HEK293 (cell line): ENCODE results near the gene ASCC2.

Source experiments
- CTCF ChIA-PET: fragments of 350-600 bp; formaldehyde crosslinking; extraction: SDS; loops from one replicate; lab custom pipeline; 2021; ENCODE audit warnings: antibody characterized with exemption; lab: Yijun Ruan, JAX
- POLR2A ChIA-PET: fragments of 300-600 bp; formaldehyde crosslinking; extraction: SDS; loops from one replicate; lab custom pipeline; 2020; ENCODE audit warnings: antibody characterized with exemption, inconsistent platforms; lab: Yijun Ruan, JAX
- H3K27ac ChIP-seq: fragments of 200-500 bp; sonication (Bioruptor generic); 2 replicates; pipeline ENCODE4 v1.5.1; 2014; ENCODE audit warnings: low read depth, low read length, control low read depth, inconsistent platforms; ENCODE audit errors: extremely low read depth
- H3K36me3 ChIP-seq, 2 experiments: fragments of 200-500 bp in 1 of 2; sonication (Bioruptor generic) in 1 of 2; 1 replicate in 1 of 2; 2 replicates in 1 of 2; pipeline ENCODE4 v1.5.1; 2014 to 2017; ENCODE audit warnings: inconsistent platforms in 2 of 2, low read length in 2 of 2; ENCODE audit not compliant: control insufficient read depth in 2 of 2, insufficient read depth in 1 of 2
- H3K4me1 ChIP-seq: fragments of 200-500 bp; sonication (Bioruptor generic); 2 replicates; pipeline ENCODE4 v1.5.1; 2014; ENCODE audit warnings: mild to moderate bottlenecking, low read length, inconsistent platforms; ENCODE audit not compliant: control insufficient read depth, insufficient read depth
- H3K4me3 ChIP-seq: 2 replicates; pipeline ENCODE4 v1.5.1; 2011; ENCODE audit warnings: low read depth, mild to moderate bottlenecking, control low read depth, low read length, moderate library complexity
- H3K9me3 ChIP-seq: fragments of 200-500 bp; sonication (Bioruptor generic); 2 replicates; pipeline ENCODE4 v1.5.1; 2014; ENCODE audit warnings: low read depth, low read length, inconsistent platforms; ENCODE audit not compliant: control insufficient read depth, insufficient read depth
- GFI1B ChIP-seq: fragments of 450-650 bp; formaldehyde crosslinking; IDR thresholded peaks from 2 replicates; pipeline ENCODE4 v1.5.1; 2016; ENCODE audit warnings: missing biosample characterization, missing genetic modification characterization
- KLF10 ChIP-seq: fragments of 450-650 bp; IDR thresholded peaks from 2 replicates; pipeline ENCODE4 v1.5.1; 2018; ENCODE audit warnings: missing biosample characterization, mild to moderate bottlenecking, missing genetic modification characterization
- OVOL3 ChIP-seq: fragments of 450-650 bp; formaldehyde crosslinking; IDR thresholded peaks from 2 replicates; pipeline ENCODE4 v1.5.1; 2016; ENCODE audit warnings: missing biosample characterization, missing genetic modification characterization
- PATZ1 ChIP-seq: fragments of 450-650 bp; formaldehyde crosslinking; IDR thresholded peaks from 2 replicates; pipeline ENCODE4 v1.5.1; 2016; ENCODE audit warnings: missing biosample characterization, missing genetic modification characterization
- PRDM10 ChIP-seq: fragments of 450-650 bp; formaldehyde crosslinking; IDR thresholded peaks from 2 replicates; pipeline ENCODE4 v1.5.1; 2016; ENCODE audit warnings: missing biosample characterization, missing genetic modification characterization
- ZBTB10 ChIP-seq: fragments of 450-650 bp; formaldehyde crosslinking; IDR thresholded peaks from 2 replicates; pipeline ENCODE4 v1.5.1; 2016; ENCODE audit warnings: missing biosample characterization, missing genetic modification characterization
- ZBTB11 ChIP-seq: fragments of 450-650 bp; formaldehyde crosslinking; conservative IDR thresholded peaks from 2 replicates; pipeline ENCODE4 v1.5.1; 2016; ENCODE audit warnings: low read depth, missing biosample characterization, missing genetic modification characterization
- ZNF112 ChIP-seq: fragments of 450-650 bp; formaldehyde crosslinking; IDR thresholded peaks from 2 replicates; pipeline ENCODE4 v1.5.0; 2017; ENCODE audit warnings: missing biosample characterization, missing genetic modification characterization
- ZNF148 ChIP-seq: fragments of 450-650 bp; formaldehyde crosslinking; IDR thresholded peaks from 2 replicates; pipeline ENCODE4 v1.5.0; 2017; ENCODE audit warnings: missing biosample characterization, missing genetic modification characterization, borderline replicate concordance
- ZNF214 ChIP-seq: fragments of 450-650 bp; formaldehyde crosslinking; IDR thresholded peaks from 2 replicates; pipeline ENCODE4 v1.5.1; 2017; ENCODE audit warnings: missing biosample characterization, mild to moderate bottlenecking, missing genetic modification characterization, borderline replicate concordance
- ZNF223 ChIP-seq: fragments of 450-650 bp; formaldehyde crosslinking; IDR thresholded peaks from 2 replicates; pipeline ENCODE4 v1.5.1; 2016; ENCODE audit warnings: missing biosample characterization, missing genetic modification characterization
- ZNF37A ChIP-seq: fragments of 450-650 bp; IDR thresholded peaks from 2 replicates; pipeline ENCODE4 v1.5.1; 2018; ENCODE audit warnings: missing biosample characterization, missing genetic modification characterization
- ZNF394 ChIP-seq: fragments of 450-650 bp; formaldehyde crosslinking; IDR thresholded peaks from 2 replicates; pipeline ENCODE4 v1.5.1; 2016; ENCODE audit warnings: missing biosample characterization, missing genetic modification characterization, mild to moderate bottlenecking, moderate library complexity, borderline replicate concordance
- ZNF416 ChIP-seq: fragments of 450-650 bp; formaldehyde crosslinking; IDR thresholded peaks from 2 replicates; pipeline ENCODE4 v1.5.1; 2016; ENCODE audit warnings: missing biosample characterization, missing genetic modification characterization
- ZNF521 ChIP-seq: fragments of 450-650 bp; formaldehyde crosslinking; IDR thresholded peaks from 2 replicates; pipeline ENCODE4 v1.5.1; 2017; ENCODE audit warnings: missing biosample characterization, mild to moderate bottlenecking, missing genetic modification characterization
- ZNF548 ChIP-seq: fragments of 450-650 bp; formaldehyde crosslinking; IDR thresholded peaks from 2 replicates; pipeline ENCODE4 v1.5.1; 2016; ENCODE audit warnings: missing biosample characterization, missing genetic modification characterization
- ZNF843 ChIP-seq: fragments of 450-650 bp; formaldehyde crosslinking; IDR thresholded peaks from 2 replicates; pipeline ENCODE4 v1.5.1; 2016; ENCODE audit warnings: missing biosample characterization, missing genetic modification characterization

The ASCC2 gene

GRCh38 chr22:29813563-29813962 lies 24.5 kb downstream of the ASCC2 start:
- no peak overlapping the region for H3K27ac ChIP-seq
- POLR2A ChIA-PET = interaction anchor here (0.6 kb wide), 1 partner anchor 813 kb away, joined by 9 read pairs; no protein-coding TSS in a partner anchor
- H3K9me3 ChIP-seq = no peaks in the 10 kb centered on the region
- TF ChIP-seq ZNF112 (tag by site-specific recombination) = no peak
- no peak for TF ChIP-seq GFI1B (tag by site-specific recombination)
- TF ChIP-seq PATZ1 (tag by site-specific recombination) = no peak
- TF ChIP-seq ZNF843 (tag by site-specific recombination) = no peak
- TF ChIP-seq KLF10 (tag by site-specific recombination) = no peak
- no peak for TF ChIP-seq OVOL3 (tag by site-specific recombination)
- TF ChIP-seq ZNF214 = no peak
- TF ChIP-seq PRDM10 (tag by site-specific recombination) = no peak
- no peak for TF ChIP-seq ZNF521 (tag by site-specific recombination)
- no peaks in the 10 kb centered on the region for H3K4me1 ChIP-seq
- no peak overlapping the region for H3K4me3 ChIP-seq
- CTCF ChIA-PET = interaction anchor here (0.6 to 4.4 kb wide), 3 partner anchors 32 to 275 kb away, joined by 4 to 19 read pairs (median 5); no protein-coding TSS in a partner anchor
- H3K36me3 ChIP-seq = peaks cover 37 to 92% of the 10 kb centered on the region in 2 experiments; a peak in 2 of 3 replicates

GRCh38 chr22:29813126-29813525 lies 24.9 kb downstream of the ASCC2 start:
- POLR2A ChIA-PET = interaction anchor here (0.6 kb wide), 1 partner anchor 813 kb away, joined by 9 read pairs; no protein-coding TSS in a partner anchor
- Histone ChIP-seq H3K36me3 (peaks cover 39 to 92% of the 10 kb centered on the region in 2 experiments; a peak in 2 of 3 replicates), H3K27ac (no peak overlapping the region), H3K4me1 (no peaks in the 10 kb centered on the region), H3K9me3 (no peaks in the 10 kb centered on the region), H3K4me3 (no peak overlapping the region)
- CTCF ChIA-PET = interaction anchor here (0.6 to 4.4 kb wide), 3 partner anchors 32 to 276 kb away, joined by 4 to 19 read pairs (median 5); no protein-coding TSS in a partner anchor
- TF ChIP-seq ZNF394 (tag by site-specific recombination) (no peak), ZNF37A (tag by site-specific recombination) (no peak), ZNF148 (tag by site-specific recombination) (no peak), ZNF223 (tag by site-specific recombination) (no peak), ZNF548 (tag by site-specific recombination) (no peak), ZNF416 (tag by site-specific recombination) (no peak), ZBTB11 (tag by site-specific recombination) (no peak), ZBTB10 (no peak)
